IPS-11a (cell line): ENCODE data around the gene SLC25A13.
"Not testable (repeated sequence)": the region's sequence is repeated elsewhere in the genome, so short reads cannot be mapped to it uniquely, and the experiment has no call there.

Experiments
- H3K4me3 ChIP-seq: one replicate; pipeline ENCODE4 v1.5.1; 2013; ENCODE audit warnings: low read depth, low read length, control low read depth

Gene SLC25A13

DNA sequence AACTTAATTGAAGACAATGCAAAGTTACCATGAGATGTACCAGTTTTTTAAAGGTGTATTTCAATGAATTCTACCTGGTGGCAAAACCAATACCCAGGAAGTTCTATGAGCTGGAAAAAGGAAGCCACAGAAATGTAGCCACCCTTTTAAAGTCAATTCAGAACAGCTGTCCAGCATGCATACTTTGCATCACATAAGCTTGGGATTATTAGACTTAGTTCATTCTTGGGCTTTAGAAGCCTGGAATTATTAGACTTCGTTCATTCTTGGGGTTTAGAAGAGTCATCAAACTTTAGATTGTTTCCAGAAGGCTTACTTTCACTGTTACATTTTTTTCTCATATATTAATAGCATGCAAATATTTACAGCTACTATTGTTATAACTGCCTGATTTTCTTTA lies 20.9 kb downstream of the SLC25A13 start:
- no peak overlapping the region for H3K4me3 ChIP-seq

- H3K4me3 ChIP-seq, result no peak overlapping the region
These were observed 21.4 kb downstream of the SLC25A13 start for GRCh38 chr7:96300502-96300901.

- no peak overlapping the region for H3K4me3 ChIP-seq
These were observed 22.4 kb downstream of the SLC25A13 start for GRCh38 chr7:96299496-96299895.

GRCh38 chr7:96297876-96298275 lies 24.0 kb downstream of the SLC25A13 start:
- no peak overlapping the region for H3K4me3 ChIP-seq

- not testable (repeated sequence) for H3K4me3 ChIP-seq
These were observed 24.5 kb downstream of the SLC25A13 start for GRCh38 chr7:96297446-96297845.

- H3K4me3 ChIP-seq, result not testable (repeated sequence)
These were observed 28.0 kb downstream of the SLC25A13 start for GRCh38 chr7:96293911-96294310.

GRCh38 chr7:96287559-96287958 lies 34.3 kb downstream of the SLC25A13 start:
- H3K4me3 ChIP-seq, result no peak overlapping the region

DNA sequence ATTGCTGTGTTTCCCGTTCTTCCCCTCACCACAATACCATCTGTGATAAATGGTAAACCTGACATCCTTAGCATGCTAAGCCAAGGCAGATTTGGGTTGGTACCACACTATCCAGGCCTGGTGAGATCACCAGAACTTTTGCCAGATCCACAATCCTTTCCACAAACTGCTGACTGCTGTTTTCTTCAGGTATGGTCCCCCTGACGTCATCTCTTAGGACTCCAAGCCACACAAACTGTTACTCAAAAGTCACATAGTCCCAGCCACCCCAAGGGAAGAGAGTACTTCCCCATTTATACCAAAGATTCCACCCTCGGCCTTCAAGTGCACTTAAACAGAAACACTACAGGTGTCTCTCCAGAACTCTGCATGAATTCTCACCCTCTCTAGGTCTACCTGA lies 34.8 kb downstream of the SLC25A13 start:
- H3K4me3 ChIP-seq, result no peak overlapping the region

- no peak overlapping the region for H3K4me3 ChIP-seq
These were observed 36.3 kb downstream of the SLC25A13 start for GRCh38 chr7:96285579-96285978.

DNA sequence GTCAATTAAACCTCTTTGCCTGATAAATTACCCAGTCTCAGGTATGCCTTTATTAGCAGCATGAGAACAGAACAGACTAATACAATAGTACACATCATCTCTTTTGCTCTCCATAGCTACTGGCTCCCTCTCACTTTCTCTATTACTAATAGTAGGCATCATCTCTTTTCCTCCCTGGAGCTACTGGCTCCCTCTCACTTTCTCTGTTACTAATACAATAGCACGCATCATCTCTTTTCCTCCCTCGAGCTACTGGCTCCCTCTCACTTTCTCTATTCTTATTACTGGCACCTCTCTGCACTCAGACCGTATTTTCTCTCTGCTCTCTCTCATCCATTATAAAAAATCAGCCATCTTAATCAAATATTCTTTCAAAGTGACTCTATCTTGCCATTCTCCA lies 37.1 kb downstream of the SLC25A13 start:
- H3K4me3 ChIP-seq, result no peak overlapping the region

DNA sequence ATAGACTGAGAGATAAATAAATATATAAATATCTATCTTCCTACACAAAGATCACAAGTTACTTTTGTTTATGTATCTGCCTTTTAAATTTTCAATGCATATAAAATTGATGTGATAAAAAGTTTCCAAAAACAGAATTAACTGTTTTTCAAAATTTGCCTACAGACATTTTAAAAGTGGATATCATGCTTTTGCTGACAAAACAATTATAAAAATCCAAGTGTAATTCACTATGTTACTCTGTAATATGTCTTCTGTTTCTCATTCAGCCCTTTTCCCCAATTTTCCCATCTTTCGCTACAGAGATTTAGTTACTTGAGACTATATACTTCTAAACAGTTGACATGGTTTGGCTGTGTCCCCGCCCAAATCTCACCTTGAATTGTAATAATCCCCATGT lies 37.7 kb downstream of the SLC25A13 start:
- H3K4me3 ChIP-seq, result no peak overlapping the region

GRCh38 chr7:96282835-96283234 lies 39.1 kb downstream of the SLC25A13 start:
- no peak overlapping the region for H3K4me3 ChIP-seq

- H3K4me3 ChIP-seq, result no peak overlapping the region
These were observed 44.0 kb downstream of the SLC25A13 start for GRCh38 chr7:96277921-96278320.

GRCh38 chr7:96276019-96276418 lies 45.9 kb downstream of the SLC25A13 start:
- H3K4me3 ChIP-seq, result no peak overlapping the region

DNA sequence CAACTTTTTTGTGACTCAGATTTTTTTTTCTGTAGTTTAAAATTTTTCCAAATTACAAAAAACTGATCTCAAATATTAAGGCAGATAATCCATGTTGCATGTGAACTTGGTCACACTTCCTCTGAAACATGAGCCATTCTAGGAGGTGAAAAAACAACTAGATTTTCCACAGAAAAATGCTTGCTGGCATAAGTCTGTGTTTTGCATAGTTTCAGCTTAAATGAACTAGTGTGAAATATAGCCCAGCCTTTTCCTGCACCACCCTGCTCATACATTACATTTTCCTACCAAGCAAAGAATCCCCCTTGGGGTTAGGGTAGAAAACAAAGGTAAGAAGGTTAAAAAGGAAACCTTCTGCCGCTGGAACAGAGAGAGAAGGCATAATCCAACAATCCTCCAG lies 48.2 kb downstream of the SLC25A13 start:
- no peak overlapping the region for H3K4me3 ChIP-seq

- no peak overlapping the region for H3K4me3 ChIP-seq
These were observed 52.5 kb downstream of the SLC25A13 start for GRCh38 chr7:96269246-96269994.

DNA sequence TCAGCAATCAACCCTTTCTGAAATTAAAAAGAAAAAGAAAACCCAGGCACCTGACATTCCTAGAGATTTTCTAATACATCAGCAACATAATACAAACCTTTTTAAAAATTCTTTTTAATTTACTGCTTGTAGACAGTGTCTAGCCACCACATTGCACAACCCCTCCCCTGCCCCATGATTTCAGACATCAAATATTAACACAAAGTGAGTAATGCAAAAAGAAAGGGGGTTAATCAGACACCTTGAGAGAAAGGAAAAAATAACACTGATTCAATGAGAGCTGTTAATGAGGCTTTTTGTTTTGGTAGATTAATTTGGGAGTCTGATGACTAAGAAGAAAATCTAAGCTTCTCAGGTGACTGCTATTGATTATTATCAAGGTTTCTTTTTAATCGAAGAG lies 55.3 kb downstream of the SLC25A13 start:
- no peak overlapping the region for H3K4me3 ChIP-seq

GRCh38 chr7:96266015-96266414 lies 55.9 kb downstream of the SLC25A13 start:
- no peak overlapping the region for H3K4me3 ChIP-seq

- no peak overlapping the region for H3K4me3 ChIP-seq
These were observed 67.9 kb downstream of the SLC25A13 start for GRCh38 chr7:96253964-96254363.

DNA sequence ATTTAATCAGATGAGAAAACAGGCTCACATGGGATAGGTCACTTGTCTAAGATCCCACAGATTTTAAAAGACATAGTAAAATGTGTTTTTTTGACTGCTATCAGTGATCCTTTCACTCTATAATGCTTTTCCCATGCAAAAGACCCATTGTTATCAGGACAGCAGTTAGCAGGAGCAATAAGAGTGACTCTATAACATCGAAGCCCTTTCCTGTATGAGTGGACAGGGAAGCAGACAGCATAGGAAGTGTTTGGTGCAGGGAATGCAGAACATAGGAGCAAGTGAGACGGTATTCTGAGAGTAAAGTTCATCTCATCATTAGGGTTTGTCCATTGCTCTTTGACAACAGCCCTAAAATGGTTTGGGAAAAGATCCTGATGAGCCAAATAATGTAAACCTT lies 68.5 kb downstream of the SLC25A13 start:
- no peak overlapping the region for H3K4me3 ChIP-seq

GRCh38 chr7:96250776-96251361 lies 71.0 kb downstream of the SLC25A13 start:
- H3K4me3 ChIP-seq, result no peak overlapping the region

- H3K4me3 ChIP-seq, result no peak overlapping the region
These were observed 73.5 kb downstream of the SLC25A13 start for GRCh38 chr7:96248405-96248804.

- H3K4me3 ChIP-seq, result no peak overlapping the region
These were observed 75.0 kb downstream of the SLC25A13 start for GRCh38 chr7:96246919-96247318.
